Colonic mucosa (tissue), 4 donors: ENCODE measurements around the gene ZNF497. TPM values are rescaled to one million over a fixed set of nuclear protein-coding genes. Genes with fewer than 3 reads are reported as not detected.

ENCODE experiments used
- DNase-seq: peaks from one replicate; pipeline ENCODE4 v3.0.0-alpha.2; 2020
- H3K27ac ChIP-seq: fragments of 200-600 bp; one replicate; pipeline ENCODE4 v1.8.0; 2021
- H3K27me3 ChIP-seq: fragments of 200-600 bp; one replicate; pipeline ENCODE4 v1.8.0; 2021
- H3K36me3 ChIP-seq: fragments of 200-600 bp; one replicate; pipeline ENCODE4 v1.8.0; 2021
- H3K4me1 ChIP-seq: fragments of 200-600 bp; one replicate; pipeline ENCODE4 v1.8.0; 2021; ENCODE audit warnings: mild to moderate bottlenecking
- H3K4me3 ChIP-seq: fragments of 200-600 bp; one replicate; pipeline ENCODE4 v1.8.0; 2021
- H3K9ac ChIP-seq, 2 donors: one replicate each; pipeline ENCODE4 v1.7.0; 2013; ENCODE audit warnings: control low read depth in 2 of 2, low read depth in 2 of 2, low read length in 2 of 2
- H3K9me3 ChIP-seq: fragments of 200-600 bp; one replicate; pipeline ENCODE4 v1.8.0; 2021
- CTCF ChIP-seq: fragments of 200-600 bp; IDR thresholded peaks from one replicate; pipeline ENCODE4 v1.8.0; 2022; ENCODE audit warnings: antibody characterized with exemption, mild to moderate bottlenecking
- intact Hi-C: fragments of 100-400 bp; cut with DNase I; formaldehyde crosslinking; loops from one replicate; pipeline ENCODE4 v1.14.1; 2022
- total RNA-seq, 2 donors: library from RNA; stranded (reverse); fragmentation: NEBNext Ultra II Directional in 1 of 2; extraction: Animal tissue kit (Norgen Biotek cat#: 25700) in 1 of 2; gene quantifications; one replicate each; pipeline ENCODE4 v1.2.1, GENCODE V29; 2021
- donor health status: healthy.
- donor health status: DM: no; HTN: no; CAD: no.
- donor health status: DM: no; HTN: no; CAD: no.

The ZNF497 gene
- total RNA-seq, 2 donors from 2014 or later: 0.98 to 1.9 TPM

- no peaks in the 10 kb centered on the region for H3K36me3 ChIP-seq
- H3K27me3 ChIP-seq: no peaks in the 10 kb centered on the region
- H3K9ac ChIP-seq: peak overlapping the region; percentile 58 to 95
- no peak for DNase-seq
- no peaks in the 10 kb centered on the region for H3K9me3 ChIP-seq
- H3K27ac ChIP-seq: peak overlapping the region; percentile 94
- H3K4me3 ChIP-seq: peak overlapping the region; percentile 84
- no peak for TF ChIP-seq CTCF
- intact Hi-C loops: no loop called here
- H3K4me1 ChIP-seq: peaks cover 12% of the 10 kb centered on the region
These were observed 36.0 kb downstream of the ZNF497 start for GRCh38 chr19:58326501-58326913.

DNA sequence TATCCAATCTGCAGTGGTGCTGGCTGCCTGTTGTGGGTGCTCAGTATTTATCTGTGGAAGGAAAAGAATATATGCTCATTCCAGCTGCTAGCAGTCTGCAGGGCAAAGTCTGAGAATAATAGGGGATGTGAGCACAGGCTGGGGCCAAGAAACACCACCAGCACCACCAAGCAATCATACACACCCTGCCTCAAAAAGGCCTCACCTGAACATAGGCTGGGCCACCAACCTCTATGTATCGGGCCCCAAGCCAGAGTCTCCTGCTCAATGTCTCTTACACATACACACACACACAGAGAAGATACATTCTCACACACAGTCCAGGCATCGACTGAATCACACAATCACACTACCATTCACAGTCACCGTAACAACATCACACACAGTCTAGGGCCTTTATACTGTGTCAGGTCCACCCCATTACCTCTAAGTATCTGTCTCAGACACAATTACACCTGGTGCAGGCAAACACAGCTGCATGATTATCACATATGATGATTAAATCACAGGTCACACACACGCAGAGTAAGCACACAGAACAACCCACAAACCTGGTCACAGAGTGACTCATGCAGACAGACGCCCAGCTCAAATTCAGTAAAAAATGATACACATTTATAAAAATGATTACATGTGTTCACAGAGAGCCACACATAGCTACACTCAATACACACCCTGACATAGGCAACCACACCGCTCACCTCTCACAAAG lies 37.1 kb downstream of the ZNF497 start:
- H3K27ac ChIP-seq: no peak overlapping the region
- no peaks in the 10 kb centered on the region for H3K27me3 ChIP-seq
- intact Hi-C loops: no loop called here
- no peaks in the 10 kb centered on the region for H3K9me3 ChIP-seq
- peaks cover 12% of the 10 kb centered on the region for H3K4me1 ChIP-seq
- H3K9ac ChIP-seq: no peak overlapping the region
- no peak for DNase-seq
- TF ChIP-seq CTCF: no peak
- H3K4me3 ChIP-seq: no peak overlapping the region
- H3K36me3 ChIP-seq: no peaks in the 10 kb centered on the region

GRCh38 chr19:58319241-58319640 lies 43.3 kb downstream of the ZNF497 start:
- no peak overlapping the region for H3K9ac ChIP-seq
- no peak for DNase-seq
- no peaks in the 10 kb centered on the region for H3K27me3 ChIP-seq
- no peaks in the 10 kb centered on the region for H3K4me1 ChIP-seq
- intact Hi-C loops: no loop called here
- no peak for TF ChIP-seq CTCF
- no peaks in the 10 kb centered on the region for H3K9me3 ChIP-seq
- no peaks in the 10 kb centered on the region for H3K36me3 ChIP-seq
- no peak overlapping the region for H3K4me3 ChIP-seq
- H3K27ac ChIP-seq: no peak overlapping the region

DNA sequence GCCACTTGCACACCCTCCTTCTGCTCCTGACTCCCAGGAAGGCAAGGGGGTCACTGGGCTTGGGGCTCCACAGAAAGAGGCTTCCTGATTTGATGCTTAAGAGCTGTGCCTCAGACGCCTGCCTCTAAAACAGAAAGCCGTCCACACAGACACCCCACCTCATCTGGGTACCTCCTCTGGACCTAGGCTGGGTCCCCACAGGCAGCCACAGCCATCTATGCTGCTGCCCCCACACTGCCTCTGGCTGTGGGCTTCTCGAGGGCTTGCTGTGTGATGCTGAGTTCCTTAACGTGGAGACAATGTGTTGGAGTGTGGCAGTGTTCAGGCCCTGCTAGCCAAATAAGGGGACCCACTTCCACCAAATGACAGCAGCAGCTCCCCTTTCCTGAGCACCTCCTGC lies 44.3 kb downstream of the ZNF497 start:
- DNase-seq: no peak
- Histone ChIP-seq H3K4me1 (no peaks in the 10 kb centered on the region), H3K27ac (no peak overlapping the region), H3K36me3 (no peaks in the 10 kb centered on the region), H3K9me3 (no peaks in the 10 kb centered on the region), H3K4me3 (no peak overlapping the region), H3K9ac (no peak overlapping the region), H3K27me3 (no peaks in the 10 kb centered on the region)
- intact Hi-C loops: no loop called here
- TF ChIP-seq CTCF: no peak

DNA sequence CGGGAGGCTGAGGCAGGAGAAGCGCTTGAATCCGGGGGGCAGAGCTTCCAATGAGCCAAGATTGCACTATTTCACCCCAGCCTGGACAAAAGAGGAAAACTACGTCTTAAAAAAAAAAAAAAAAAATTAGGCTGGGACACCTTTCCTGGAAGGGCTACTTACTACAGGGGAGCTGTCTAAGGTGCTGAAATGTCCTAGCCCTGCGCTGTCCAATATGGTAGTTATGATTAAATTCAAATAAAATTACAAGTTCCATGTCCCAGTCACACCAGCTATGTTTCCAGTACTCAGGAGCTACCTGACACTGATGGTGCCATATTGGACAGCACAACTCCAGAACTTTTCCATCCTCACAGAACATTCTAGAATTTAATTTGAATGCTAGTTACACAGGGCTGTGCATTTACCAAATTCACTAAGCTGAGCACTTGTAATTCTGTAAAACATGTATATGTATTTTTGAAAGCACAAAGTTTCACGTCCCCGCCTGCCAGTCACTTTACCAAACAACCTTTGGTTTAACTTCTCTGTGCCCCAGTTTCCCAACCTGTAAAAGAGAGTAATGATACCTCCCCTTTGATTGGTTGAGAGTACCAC lies 45.0 kb downstream of the ZNF497 start:
- Histone ChIP-seq H3K9ac (no peak overlapping the region), H3K27me3 (no peaks in the 10 kb centered on the region), H3K27ac (no peak overlapping the region), H3K36me3 (no peaks in the 10 kb centered on the region), H3K4me3 (no peak overlapping the region), H3K4me1 (no peaks in the 10 kb centered on the region), H3K9me3 (no peaks in the 10 kb centered on the region)
- no peak for DNase-seq
- intact Hi-C loops: no loop called here
- no peak for TF ChIP-seq CTCF
